Measurements from ENCODE around the gene TRIP10.
A peak's percentile ranks its signal among the peaks of the same experiment; 100 is the strongest.
"Not testable (repeated sequence)": the region's sequence is repeated elsewhere in the genome, so short reads cannot be mapped to it uniquely, and the experiment has no call there.

The TRIP10 gene
- total RNA-seq = 8.3 to 23.9 reads per million in 2 experiments

- peak; percentile 73 for DNase-seq (ENCODE audit: low read depth)
Measured at GRCh38 chr19:6739390-6739882, at the start of gene TRIP10. TRIP10 (plus strand) TSS chr19:6739680; CDS start chr19:6739762, 82 bp downstream.

GRCh38 chr19:6690160-6690885 is 49.2 kb upstream of the TRIP10 start:
- no peak for DNase-seq (ENCODE audit: low read depth)

GRCh38 chr19:6691342-6691741 is 48.1 kb upstream of the TRIP10 start:
- DNase-seq (ENCODE audit: low read depth) = no peak

- DNase-seq (ENCODE audit: low read depth) = no peak
Measured at GRCh38 chr19:6692027-6692426, 47.5 kb upstream of the TRIP10 start.

GRCh38 chr19:6693056-6693471 is 46.4 kb upstream of the TRIP10 start:
- no peak for DNase-seq (ENCODE audit: low read depth)

GRCh38 chr19:6693681-6694080 is 45.8 kb upstream of the TRIP10 start:
- DNase-seq (ENCODE audit: low read depth) = no peak

GRCh38 chr19:6694147-6694815 is 45.2 kb upstream of the TRIP10 start:
- no peak for DNase-seq (ENCODE audit: low read depth)

GRCh38 chr19:6696239-6696820 is 43.1 kb upstream of the TRIP10 start:
- no peak for DNase-seq (ENCODE audit: low read depth)

- no peak for DNase-seq (ENCODE audit: low read depth)
Measured at GRCh38 chr19:6697291-6697690, 42.2 kb upstream of the TRIP10 start.

- DNase-seq (ENCODE audit: low read depth) = no peak
Measured at GRCh38 chr19:6699935-6700334, 39.5 kb upstream of the TRIP10 start.

GRCh38 chr19:6700586-6701316 is 38.7 kb upstream of the TRIP10 start:
- no peak for DNase-seq (ENCODE audit: low read depth)

- no peak for DNase-seq (ENCODE audit: low read depth)
Measured at GRCh38 chr19:6705931-6706632, 33.4 kb upstream of the TRIP10 start.

GRCh38 chr19:6706633-6706958 is 32.9 kb upstream of the TRIP10 start:
- DNase-seq (ENCODE audit: low read depth) = no peak

- no peak for DNase-seq (ENCODE audit: low read depth)
Measured at GRCh38 chr19:6707011-6707657, 32.3 kb upstream of the TRIP10 start.

GRCh38 chr19:6707658-6708018 is 31.8 kb upstream of the TRIP10 start:
- no peak for DNase-seq (ENCODE audit: low read depth)

GRCh38 chr19:6708346-6708745 is 31.1 kb upstream of the TRIP10 start:
- no peak for DNase-seq (ENCODE audit: low read depth)

GRCh38 chr19:6708913-6709312 is 30.6 kb upstream of the TRIP10 start:
- DNase-seq (ENCODE audit: low read depth) = not testable (repeated sequence)

- DNase-seq (ENCODE audit: low read depth) = no peak
Measured at GRCh38 chr19:6709549-6709948, 29.9 kb upstream of the TRIP10 start.

GRCh38 chr19:6710273-6711077 is 29.0 kb upstream of the TRIP10 start:
- DNase-seq (ENCODE audit: low read depth) = no peak

GRCh38 chr19:6711078-6711361 is 28.5 kb upstream of the TRIP10 start:
- no peak for DNase-seq (ENCODE audit: low read depth)

- no peak for DNase-seq (ENCODE audit: low read depth)
Measured at GRCh38 chr19:6711605-6712004, 27.9 kb upstream of the TRIP10 start.
